GM12872 (cell line): ENCODE measurements around the gene PDGFD.

ENCODE experiments used
- CTCF ChIP-seq: IDR thresholded peaks from 3 replicates; pipeline ENCODE4 v1.5.1; 2011; ENCODE audit warnings: low read depth, mild to moderate bottlenecking, low read length, moderate library complexity; ENCODE audit not compliant: insufficient read depth

The PDGFD gene

GRCh38 chr11:104146421-104146820 is 17.5 kb downstream of the PDGFD start:
- TF ChIP-seq CTCF, result no peak

- no peak for TF ChIP-seq CTCF
Observed at GRCh38 chr11:104145062-104145461, 18.9 kb downstream of the PDGFD start.

DNA sequence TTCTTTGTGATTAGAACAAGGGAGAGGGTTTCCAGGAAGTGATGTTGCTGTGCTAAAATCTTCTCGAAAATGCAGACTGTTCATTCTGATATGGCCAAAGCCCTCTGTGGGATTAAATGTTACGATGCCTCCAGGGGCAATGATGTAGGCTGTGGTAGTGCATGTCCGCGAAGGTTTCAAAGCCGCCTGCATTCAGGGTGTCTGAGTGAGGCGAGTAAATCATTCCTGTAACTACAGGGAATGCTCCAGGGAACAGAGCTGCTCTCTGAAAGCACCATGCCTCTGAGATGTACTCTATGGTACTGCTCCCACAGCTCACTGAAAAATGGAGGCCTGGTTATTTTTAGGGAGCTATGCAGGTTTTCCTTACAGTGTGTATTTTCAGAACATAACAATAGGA is 21.2 kb downstream of the PDGFD start:
- TF ChIP-seq CTCF, result no peak

- no peak for TF ChIP-seq CTCF
Observed at GRCh38 chr11:104136861-104137260, 27.1 kb downstream of the PDGFD start.

GRCh38 chr11:104134745-104135144 is 29.2 kb downstream of the PDGFD start:
- no peak for TF ChIP-seq CTCF

DNA sequence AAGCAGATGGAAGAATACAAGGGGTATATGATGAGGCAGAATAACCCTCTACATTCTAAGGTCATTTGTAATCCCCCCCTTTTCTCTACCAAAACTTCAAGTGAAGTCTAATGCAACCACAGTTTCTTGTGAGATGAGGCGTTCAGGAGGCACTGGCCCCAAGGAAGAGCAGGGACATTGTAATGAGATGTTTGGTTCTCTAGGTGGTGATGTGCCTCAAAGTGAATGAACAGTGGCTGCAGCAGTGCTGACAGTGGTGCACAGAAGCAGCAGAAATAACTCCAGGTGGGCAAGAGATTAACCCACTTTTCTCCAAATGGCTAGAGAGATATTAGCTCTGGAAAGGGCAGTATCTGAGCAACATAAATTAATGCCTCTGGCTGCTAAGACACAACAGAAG is 33.8 kb downstream of the PDGFD start:
- no peak for TF ChIP-seq CTCF

DNA sequence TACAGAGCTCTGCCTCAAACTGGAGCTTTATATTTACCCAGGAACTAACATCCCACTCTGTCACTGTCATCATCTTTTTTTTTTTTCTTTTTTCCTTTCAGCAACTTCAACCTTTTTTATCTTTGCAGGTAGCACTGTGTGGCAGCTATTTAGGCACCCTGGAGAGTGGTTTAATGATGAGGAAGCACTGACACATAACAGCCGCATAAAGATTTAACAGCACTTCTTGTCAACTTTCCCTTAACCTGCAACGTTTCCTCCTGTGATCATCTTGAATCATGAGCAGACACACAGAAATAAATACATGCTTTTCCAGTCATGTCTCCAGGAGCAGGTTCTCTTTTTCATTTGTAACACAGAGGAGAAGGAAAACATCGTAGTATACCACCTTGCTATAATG is 34.8 kb downstream of the PDGFD start:
- TF ChIP-seq CTCF, result no peak

GRCh38 chr11:104127828-104128227 is 36.1 kb downstream of the PDGFD start:
- TF ChIP-seq CTCF, result no peak
